ENCODE results near the gene PGAP1. TPM values are rescaled to one million over a fixed set of nuclear protein-coding genes. Genes with fewer than 3 reads are reported as not detected.

Gene PGAP1
- total RNA-seq, 1 donor from 2014 or later = 12.3 TPM

GRCh38 chr2:196963961-196964360 lies 37.5 kb upstream of the PGAP1 start:
- TF ChIP-seq CTCF (IDR thresholded peaks at IDR 0.05) = no peak
- Mint-ChIP-seq H3K9me3 (ENCODE audit: low read depth) (peaks cover 4% of the 10 kb centered on the region), H3K4me1 (ENCODE audit: low read depth) (peaks cover 14% of the 10 kb centered on the region), H3K27ac (ENCODE audit: unreplicated experiment) (no peak overlapping the region), H3K27me3 (ENCODE audit: low read depth) (no peaks in the 10 kb centered on the region), H3K4me3 (ENCODE audit: unreplicated experiment) (no peak overlapping the region), H3K36me3 (ENCODE audit: low read depth) (no peaks in the 10 kb centered on the region)
- DNase-seq (ENCODE audit: low spot score) = no peak

GRCh38 chr2:196963043-196963442 lies 36.5 kb upstream of the PGAP1 start:
- Mint-ChIP-seq H3K36me3 (ENCODE audit: low read depth) (no peaks in the 10 kb centered on the region), H3K9me3 (ENCODE audit: low read depth) (peaks cover 3% of the 10 kb centered on the region), H3K27ac (ENCODE audit: unreplicated experiment) (no peak overlapping the region), H3K4me3 (ENCODE audit: unreplicated experiment) (no peak overlapping the region), H3K27me3 (ENCODE audit: low read depth) (no peaks in the 10 kb centered on the region), H3K4me1 (ENCODE audit: low read depth) (peaks cover 14% of the 10 kb centered on the region)
- no peak for TF ChIP-seq CTCF (IDR thresholded peaks at IDR 0.05)
- no peak for DNase-seq (ENCODE audit: low spot score)

- Mint-ChIP-seq H3K4me1 (ENCODE audit: low read depth) (peaks cover 10% of the 10 kb centered on the region), H3K36me3 (ENCODE audit: low read depth) (no peaks in the 10 kb centered on the region), H3K9me3 (ENCODE audit: low read depth) (no peaks in the 10 kb centered on the region), H3K27me3 (ENCODE audit: low read depth) (no peaks in the 10 kb centered on the region), H3K4me3 (ENCODE audit: unreplicated experiment) (no peak overlapping the region), H3K27ac (ENCODE audit: unreplicated experiment) (no peak overlapping the region)
- TF ChIP-seq CTCF (IDR thresholded peaks at IDR 0.05) = no peak
- no peak for DNase-seq (ENCODE audit: low spot score)
These were observed 35.8 kb upstream of the PGAP1 start for GRCh38 chr2:196962325-196962724.

- Mint-ChIP-seq H3K27ac (ENCODE audit: unreplicated experiment) (no peak overlapping the region), H3K36me3 (ENCODE audit: low read depth) (no peaks in the 10 kb centered on the region), H3K27me3 (ENCODE audit: low read depth) (no peaks in the 10 kb centered on the region), H3K4me1 (ENCODE audit: low read depth) (peaks cover 6% of the 10 kb centered on the region), H3K4me3 (ENCODE audit: unreplicated experiment) (no peak overlapping the region), H3K9me3 (ENCODE audit: low read depth) (no peaks in the 10 kb centered on the region)
- no peak for DNase-seq (ENCODE audit: low spot score)
- TF ChIP-seq CTCF (IDR thresholded peaks at IDR 0.05) = no peak
These were observed 35.4 kb upstream of the PGAP1 start for GRCh38 chr2:196961889-196962288.

GRCh38 chr2:196959734-196960338 lies 33.3 kb upstream of the PGAP1 start:
- TF ChIP-seq CTCF (IDR thresholded peaks at IDR 0.05) = no peak
- DNase-seq (ENCODE audit: low spot score) = no peak
- Mint-ChIP-seq H3K4me1 (ENCODE audit: low read depth) (peaks cover under 1% of the 10 kb centered on the region), H3K4me3 (ENCODE audit: unreplicated experiment) (no peak overlapping the region), H3K27me3 (ENCODE audit: low read depth) (no peaks in the 10 kb centered on the region), H3K9me3 (ENCODE audit: low read depth) (no peaks in the 10 kb centered on the region), H3K27ac (ENCODE audit: unreplicated experiment) (no peak overlapping the region), H3K36me3 (ENCODE audit: low read depth) (no peaks in the 10 kb centered on the region)

Data from chondrocyte (in vitro differentiated cells).